NCI-H2029 (cell line): ENCODE results near the gene CCNDBP1.
"Not testable (repeated sequence)": the region's sequence is repeated elsewhere in the genome, so short reads cannot be mapped to it uniquely, and the experiment has no call there.

Source experiments
- DNase-seq: peaks from one replicate; lab custom pipeline; 2025; lab: John Stamatoyannopoulos, UW

The CCNDBP1 gene

DNA sequence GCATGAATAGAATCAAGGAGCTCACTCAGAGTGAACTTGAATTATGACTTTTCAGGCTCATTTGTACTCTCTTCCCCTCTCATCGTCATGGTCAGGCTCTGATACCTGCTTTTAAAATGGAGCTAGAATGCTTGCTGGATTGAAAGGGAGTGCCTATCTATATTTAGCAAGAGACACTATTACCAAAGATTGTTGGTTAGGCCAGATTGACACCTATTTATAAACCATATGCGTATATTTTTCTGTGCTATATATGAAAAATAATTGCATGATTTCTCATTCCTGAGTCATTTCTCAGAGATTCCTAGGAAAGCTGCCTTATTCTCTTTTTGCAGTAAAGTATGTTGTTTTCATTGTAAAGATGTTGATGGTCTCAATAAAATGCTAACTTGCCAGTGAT lies 9.6 kb downstream of the CCNDBP1 start:
- no peak for DNase-seq

DNA sequence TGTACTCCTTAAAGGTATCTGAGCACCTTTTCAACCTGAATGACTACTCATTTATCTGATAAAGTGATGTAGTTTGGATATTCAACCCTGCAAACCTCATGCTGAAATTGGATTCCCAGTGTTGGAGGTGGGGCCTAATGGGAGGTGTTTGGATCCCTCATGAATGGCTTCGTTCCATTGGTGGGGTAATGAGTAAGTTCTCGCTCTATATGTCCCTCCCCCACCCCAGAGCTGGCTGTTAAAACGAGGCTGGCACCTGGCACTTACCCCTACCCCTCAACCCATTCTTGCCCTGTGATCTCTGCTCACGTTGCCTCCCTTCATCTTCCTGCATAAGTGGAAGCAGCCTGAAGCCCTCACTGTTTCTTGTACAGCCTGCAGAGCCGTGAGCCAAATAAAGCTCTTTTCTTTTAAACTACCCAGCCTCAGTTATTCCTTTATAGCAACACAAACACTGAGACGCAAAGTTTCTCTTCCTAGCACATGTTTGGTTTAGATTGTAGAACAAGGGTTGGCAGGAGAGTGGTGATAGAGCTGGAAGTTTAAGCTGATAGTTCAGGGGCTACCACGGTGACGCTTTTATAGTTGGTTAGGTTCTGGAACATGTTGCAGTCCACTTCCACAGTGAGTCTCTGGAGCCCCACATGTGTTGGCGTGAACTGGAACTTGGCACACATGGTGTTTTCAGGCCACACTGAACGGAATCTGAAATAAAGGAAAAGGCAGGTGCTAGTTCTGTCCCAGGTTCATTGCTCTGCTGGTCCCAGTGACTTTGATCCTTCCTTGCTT lies 11.8 kb downstream of the CCNDBP1 start:
- DNase-seq = no peak

DNA sequence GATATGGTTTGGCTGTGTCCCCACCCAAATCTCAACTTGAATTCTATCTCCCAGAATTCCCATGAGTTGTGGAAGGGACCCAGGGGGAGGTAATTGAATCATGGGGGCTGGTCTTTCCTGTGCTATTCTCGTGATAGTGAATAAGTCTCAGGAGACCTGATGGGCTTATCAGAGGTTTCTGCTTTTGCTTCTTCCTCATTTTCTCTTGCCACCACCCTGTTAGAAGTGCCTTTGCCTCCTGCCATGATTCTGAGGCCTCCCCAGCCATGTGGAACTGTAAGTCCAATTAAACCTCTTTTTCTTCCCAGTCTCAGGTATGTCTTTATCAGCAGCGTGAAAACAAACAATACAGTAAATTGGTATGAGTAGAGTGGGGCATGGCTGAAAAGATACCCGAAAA lies 12.6 kb downstream of the CCNDBP1 start:
- not testable (repeated sequence) for DNase-seq

DNA sequence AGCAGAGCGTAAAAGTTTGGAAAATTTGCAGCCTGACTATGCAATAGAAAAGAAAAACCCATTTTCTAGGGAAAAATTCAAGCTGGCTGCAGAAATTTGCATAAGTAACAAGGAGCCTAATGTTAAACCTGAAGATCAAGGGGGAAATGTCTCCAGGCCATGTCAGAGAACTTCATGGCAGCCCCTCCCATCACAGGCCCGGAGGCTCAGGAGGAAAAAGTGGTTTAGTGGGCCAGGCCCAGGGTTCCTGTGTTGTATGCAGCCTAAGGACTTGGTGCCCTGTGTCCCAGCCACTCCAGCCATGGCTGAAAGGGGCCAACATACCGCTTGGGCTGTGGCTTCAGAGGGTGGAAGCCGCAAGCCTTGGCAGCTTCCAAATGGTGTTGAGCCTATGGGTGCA lies 13.4 kb downstream of the CCNDBP1 start:
- not testable (repeated sequence) for DNase-seq

DNA sequence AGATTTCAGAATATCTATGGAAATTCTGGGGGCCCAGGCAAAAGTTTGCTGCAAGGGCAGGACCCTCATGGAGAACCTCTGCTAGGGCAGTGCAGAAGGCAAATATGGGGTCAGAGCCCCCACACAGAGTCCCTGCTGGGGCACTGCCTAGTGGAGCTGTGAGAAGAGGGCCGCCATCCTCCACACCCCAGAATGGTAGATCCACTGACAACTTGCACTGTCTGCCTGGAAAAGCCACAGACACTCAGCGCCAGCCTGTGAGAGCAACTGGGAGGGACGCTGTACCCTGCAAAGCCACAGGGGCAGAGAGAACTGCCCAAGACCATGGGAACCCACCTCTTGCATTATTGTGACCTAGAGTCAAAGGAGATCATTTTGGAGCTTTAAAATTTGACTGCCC lies 13.8 kb downstream of the CCNDBP1 start:
- DNase-seq = no peak

DNA sequence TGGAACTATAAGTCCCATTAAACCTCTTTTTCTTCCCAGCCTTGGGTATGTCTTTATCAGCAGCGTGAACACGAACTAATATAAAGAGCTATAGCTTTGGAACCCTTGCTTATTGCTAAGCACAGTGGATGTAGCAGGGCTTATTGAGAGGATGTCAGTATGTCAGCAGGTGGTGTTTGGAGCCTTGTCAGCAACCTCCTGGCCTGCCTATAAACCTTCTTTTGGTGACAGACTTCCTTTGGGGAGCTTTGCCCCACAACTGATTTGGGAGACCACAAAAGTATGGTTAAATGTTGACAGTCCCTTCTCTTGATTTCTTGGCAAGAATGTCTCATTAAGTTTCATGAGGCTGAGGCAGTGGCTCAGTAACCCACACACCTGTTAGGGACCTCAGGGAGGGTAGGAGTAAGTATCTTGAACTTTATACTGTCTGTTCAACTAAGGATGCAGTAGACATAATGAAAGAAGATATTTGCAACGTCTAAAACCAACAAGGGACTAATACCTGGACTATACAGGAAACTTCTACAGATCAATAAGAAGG lies 14.8 kb downstream of the CCNDBP1 start:
- no peak for DNase-seq

DNA sequence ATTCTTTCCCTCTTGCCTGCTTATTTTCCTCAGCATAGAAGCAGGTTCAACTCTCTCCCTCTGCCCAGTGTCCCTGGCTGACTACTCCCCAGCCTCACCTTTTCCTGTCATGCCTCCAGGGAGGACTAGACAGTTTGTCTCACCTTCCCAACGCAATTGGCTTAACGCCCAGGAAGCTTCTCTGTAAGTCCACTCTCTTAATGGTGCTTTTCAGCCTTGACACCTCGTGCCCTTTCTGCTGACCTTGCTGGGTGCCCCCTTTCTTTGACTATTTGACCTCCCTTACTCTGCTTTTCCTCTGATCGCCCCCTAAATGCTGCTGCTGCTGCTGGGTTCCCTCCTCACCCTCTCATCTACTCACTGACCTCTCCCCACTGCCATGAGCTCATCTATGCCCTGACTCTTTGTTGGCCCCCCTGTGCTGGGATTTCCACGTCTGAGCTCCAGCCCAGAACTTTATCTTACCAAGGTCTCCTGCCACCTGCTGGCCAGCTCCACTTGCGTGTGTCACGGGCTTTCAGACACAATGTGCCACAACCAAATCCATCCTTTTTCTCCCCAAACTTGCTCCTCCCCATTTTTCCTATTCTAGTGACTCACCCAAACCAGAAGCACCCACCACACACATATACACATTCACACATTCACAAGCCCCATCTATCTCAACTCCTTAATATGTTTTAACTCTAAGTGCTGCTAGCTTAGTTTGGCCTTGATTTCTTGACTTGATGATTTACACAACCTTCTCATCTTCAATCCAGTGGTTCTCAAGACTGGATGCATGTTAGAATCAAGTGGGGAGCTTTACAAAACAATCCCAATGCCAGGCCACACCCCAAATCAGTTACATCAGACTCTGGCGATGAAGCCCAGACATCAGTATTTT lies 19.1 kb downstream of the CCNDBP1 start:
- DNase-seq = peak; percentile 3

DNA sequence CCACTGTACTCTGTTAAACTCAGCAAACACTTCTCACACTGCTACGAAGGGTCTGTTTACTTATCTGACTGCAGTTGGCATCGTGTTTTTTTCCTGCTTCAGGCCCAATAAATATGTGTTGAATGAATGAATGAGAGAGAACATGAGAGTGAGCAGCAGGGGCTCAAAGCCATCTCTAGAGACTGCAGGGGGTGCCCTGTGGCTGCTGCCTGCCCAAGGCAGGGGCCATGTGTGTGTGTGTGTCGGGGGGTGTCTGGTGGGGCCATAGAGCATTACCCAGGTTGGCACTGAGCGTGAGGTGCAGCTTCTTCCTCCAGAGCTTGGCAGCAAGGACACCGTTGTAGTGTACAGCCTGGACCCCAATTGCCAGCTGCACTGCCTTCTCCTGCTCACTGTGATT lies 20.9 kb downstream of the CCNDBP1 start:
- no peak for DNase-seq

DNA sequence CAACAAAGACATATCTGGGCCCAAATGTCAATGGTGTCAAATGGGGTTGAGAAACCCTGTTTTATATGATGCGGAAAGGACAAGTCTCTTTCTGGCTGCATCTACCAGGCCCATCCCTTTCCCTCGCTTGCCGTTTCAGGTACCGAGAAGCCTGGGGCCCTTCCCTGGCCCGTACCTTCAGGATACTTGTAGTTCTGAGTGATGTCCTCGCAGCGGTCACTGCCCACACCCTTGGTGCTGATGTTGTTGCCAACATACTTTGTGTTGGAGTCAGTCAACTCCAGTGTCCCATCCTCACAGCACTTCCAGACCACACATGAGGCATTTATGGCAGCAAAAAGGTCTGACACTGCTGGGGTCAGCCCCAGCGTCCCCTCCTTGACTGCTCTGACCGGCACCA lies 21.8 kb downstream of the CCNDBP1 start:
- no peak for DNase-seq

DNA sequence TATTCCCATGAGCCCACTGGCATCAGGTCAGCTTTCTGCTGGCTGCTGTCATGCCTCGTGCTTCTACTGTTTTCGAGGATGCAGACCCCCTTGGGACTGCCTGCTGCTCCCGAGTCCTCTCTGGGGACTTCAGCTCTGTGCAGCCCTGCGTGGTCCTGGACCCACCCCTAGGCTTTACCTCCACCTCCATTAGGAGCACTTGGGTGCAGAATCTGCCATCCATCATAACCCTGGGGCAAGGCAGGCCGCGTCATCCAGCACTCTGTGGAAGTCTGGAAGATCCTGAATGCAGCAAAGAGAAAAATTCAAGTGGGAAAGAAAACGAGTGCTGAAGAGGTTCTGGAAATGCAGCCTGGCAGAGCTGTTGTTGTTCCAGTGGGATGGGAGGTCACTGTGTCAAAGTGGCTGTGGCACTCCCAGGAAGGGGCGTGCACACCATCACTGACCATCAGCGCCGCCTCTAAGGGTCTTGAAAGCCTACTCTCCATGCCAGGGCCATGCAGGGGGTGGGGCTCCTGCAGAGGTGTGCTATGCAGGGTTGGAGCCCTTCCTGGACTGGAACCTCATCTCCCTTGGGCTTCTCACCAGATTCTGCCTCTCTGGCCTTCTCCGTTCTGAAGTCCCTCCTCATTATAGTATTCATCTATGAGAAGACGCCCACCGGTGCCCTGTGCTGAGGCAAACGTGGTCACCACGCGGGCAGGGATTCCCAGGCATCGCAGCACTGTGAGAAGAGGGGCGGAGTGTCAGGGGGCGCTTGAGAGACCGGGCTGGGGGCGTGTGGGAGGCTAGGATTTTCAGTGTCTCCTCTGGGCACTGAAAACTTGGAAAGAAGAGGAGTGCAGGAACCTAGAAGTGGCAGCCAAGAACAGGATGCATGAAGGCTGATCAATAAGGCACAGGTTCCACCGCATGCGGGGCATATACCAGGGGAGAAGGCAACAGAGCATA lies 23.1 kb downstream of the CCNDBP1 start:
- no peak for DNase-seq

DNA sequence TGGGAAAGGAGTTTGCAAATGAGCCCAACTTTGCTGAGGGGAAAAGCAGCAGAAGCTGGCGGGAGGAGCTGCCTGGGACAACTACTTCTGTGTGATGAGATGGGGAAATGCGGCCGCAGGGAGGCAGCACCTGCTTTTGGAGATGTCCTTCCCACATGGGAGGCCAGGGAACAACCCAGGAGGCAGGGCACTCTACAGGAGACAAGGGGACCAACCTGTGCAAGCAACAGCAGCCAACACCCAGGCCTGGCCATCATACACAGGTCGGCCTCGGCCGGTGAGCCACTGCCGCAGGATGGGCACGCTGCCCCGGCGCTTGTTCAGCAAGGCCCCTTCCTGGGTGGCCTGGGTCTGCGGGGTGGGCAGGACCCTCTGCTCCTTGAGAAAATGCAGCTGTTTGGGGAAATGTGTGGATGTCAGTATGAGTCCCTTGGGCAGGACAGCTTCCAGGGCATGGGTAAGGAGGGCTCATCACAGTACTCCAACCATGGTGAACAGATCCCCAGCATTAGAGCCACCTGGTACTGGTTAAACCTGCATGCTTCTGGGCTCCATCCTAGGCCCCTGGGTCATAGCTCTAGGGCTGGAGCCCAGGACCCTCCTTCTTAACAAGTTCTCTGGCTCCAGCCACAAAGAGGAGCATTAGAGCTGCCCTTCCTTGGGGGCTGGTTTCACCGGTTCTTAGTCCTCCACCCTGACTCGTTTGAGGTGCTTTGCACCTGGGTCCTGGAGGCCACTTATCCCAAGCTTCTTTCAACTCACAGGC lies 24.0 kb downstream of the CCNDBP1 start:
- DNase-seq = no peak

DNA sequence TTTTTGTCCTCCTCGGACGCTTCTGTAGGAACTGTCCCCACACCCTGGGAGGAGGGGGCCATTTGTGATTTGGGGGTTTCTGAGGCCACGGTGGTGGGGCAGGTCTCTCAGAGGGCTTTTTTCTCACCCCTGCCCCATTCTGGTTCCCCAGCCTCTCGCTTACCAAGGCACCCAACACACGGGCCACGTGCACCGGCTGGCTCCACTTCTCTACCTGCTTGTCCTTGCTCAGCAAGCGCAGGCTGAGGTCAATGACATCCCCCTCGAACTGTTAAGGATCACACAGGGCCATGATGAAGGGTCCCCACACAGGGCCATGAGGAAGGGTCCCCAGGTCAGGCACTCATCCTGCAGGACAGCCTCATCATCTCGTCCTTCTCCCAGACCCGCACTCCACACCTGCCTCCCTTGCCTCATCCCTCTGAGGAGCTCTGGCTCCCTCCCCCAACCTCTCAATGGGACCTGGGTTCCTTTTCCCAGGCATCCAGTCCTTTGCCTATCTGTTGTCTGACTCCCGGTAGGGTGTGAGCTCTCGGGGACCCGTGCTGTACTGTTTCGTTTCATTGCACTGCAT lies 25.1 kb downstream of the CCNDBP1 start:
- no peak for DNase-seq

DNA sequence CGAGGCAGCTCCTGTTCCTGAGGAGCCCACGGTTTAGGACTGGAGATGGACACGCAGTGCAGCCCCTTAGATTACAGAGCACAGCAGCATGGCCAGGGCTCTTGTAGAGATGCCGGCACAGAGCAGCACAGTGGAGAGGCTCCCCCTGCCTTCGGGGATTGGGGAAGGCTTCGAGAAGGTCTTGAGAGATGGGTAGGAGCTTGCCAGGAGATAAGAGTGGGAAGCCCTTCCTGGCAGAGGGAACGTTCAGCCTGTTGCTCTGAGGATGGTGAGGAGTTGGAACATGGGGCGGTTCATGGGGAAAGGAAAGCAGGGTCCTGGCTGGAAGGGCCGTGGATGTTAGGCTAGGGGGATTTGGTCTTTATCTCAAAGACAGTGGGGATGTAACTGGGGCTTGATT lies 25.6 kb downstream of the CCNDBP1 start:
- no peak for DNase-seq

DNA sequence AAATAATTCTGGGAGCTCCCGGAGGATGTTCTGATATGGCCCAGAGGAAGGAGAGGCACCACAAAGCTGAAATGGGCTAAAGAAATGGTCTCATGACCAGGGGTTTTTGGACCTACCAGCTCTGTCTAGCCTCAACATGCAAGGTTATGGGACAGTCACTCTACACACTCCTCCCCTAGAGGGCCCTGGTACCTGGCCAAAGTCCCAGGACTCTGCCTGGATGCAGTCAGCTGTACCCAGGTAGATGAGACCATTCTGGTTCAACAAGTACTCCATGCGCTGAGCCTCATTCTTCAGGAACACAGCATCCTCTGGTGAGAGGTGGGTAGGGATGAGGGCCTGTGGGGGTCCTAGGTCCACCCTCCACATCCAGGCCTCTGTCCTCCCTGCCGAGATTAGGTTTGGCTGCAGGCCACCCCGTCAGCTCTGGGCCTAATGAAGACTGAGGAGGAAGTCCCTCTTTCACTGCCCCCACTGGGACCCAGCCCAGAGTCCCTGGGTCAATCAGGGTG lies 26.1 kb downstream of the CCNDBP1 start:
- no peak for DNase-seq

DNA sequence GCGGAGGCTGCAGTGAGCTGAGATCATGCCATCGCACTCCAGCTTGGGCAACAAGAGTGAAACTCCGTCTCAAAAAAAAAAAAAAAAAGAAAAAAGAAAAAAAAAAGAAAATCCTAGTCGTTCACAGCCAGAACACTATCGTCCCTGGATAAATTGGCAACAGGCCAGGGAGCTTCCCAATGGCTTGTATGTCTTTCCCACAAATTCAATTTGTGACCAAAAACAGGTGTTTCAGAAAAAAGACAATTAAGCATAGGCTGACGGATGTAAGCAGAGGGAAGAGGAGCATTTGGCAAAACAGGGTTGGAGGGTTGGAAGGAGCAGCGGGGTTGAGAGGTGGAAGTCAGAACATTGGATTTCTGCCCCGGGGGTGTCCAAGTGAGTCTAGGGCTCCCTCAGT lies 27.1 kb downstream of the CCNDBP1 start:
- no peak for DNase-seq

DNA sequence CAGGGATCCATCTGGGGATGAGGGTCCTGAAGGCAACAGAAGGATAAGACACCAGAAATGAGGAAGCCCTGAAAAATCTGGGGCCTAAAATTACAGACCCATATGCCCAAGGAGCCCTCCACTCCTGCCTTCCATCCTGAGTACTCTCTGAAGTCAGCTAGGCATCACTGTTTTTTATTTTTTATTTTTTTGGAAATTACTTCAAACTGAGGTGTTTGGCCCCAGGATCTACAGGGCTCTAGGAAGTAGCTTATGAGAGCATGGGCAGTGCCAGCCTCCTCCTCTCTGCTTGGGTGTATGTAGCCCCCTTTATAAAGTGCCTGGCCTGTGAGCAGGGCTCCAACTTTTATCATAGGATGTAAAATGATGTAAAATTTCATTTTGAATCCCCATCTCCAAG lies 27.7 kb downstream of the CCNDBP1 start:
- no peak for DNase-seq

DNA sequence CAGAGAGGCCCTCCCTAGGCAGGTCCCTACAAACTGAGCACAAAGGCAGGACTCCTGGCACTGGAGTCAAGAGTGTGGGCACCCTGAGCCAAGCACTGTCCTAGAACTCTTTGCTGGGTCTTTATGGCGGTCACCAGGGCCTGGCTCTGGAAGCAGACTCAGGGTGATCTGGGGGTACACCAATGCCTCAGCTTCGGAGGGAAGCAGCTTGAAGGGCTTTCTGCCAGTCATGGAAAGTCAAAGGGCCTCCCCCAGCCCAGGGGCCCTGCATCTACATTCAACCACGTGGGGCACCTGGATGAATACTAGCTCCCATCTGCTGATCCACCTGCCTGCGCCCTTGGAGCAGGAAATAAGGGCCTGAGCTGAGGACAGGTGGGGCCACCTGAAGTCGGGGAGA lies 28.3 kb downstream of the CCNDBP1 start:
- DNase-seq = no peak

DNA sequence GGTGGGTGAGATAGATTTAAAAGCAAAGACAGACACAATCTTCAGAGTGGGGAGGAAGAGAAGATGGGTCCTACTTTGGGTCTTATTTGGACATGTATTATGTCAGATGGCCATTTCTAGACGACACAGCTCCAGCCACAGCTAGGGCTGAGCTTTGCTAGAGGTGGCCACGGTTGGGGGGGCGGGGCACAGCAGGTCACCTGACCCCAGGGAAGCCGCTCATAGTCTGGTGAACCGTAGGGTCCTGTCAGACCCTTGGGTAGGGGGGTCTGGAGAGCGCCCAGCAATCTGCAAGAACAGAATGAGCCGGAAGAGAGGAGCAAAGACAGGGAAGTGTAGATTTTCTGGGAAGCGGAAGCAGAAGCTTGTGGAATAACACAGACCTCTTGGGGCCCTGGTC lies 29.0 kb downstream of the CCNDBP1 start:
- DNase-seq = no peak

DNA sequence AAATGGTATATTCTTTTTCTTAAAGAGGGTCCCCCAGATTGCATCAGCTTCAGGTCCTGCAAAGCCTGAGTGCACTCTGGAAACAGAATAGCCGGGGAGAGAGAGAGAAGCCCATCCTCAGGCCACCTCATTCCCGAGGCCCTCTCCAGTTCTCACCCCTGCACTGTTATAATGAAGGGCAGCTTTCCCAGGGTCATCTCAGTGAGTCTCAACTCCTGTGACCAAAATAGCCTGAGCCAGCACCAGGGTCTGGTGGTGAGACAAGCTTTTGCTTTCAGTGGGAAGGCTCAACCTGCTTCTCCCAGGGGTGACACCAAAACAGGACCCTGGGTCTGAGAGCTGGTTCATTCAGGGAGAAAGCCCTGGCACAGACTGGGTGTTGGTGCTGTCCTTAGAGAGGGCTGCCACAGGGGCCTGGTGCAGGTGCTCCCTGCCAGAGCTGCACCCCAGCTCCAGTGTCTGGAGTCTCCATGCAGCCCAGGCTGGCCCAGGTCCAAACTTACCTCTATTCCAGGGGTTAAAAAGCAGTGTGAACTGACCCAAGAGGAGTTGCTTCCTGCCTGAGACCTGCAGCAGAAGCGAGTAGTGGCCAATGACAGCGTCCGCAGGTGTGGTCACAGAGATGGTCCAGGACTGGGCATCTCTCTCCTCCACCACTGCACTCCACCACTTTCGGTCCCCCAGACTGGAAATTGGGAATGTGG lies 29.5 kb downstream of the CCNDBP1 start:
- no peak for DNase-seq

DNA sequence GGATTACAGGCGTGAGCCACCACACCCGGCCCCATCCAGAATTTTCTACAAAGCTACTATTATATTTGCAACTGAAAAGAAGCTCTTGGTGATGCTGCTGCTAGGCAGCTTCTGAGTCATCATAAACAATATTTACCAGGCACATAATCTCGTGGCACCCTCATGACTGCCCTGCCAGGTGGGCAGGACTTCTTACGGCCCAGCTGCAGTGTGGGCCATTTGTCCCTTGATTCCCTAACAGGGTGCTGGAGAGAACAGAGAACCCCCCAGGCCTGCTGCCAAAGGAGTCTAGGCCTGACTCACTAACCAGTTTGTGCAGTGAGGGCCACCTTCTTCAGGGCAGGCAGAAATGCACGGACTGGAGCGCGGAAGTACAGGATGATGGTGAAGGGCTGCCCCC lies 30.8 kb downstream of the CCNDBP1 start:
- DNase-seq = no peak
